DOHH2 (cell line): ENCODE results near the gene SEC61B.

Source experiments
- H3F3A ChIP-seq: fragments of 200-600 bp; sonication (generic), shearing (Covaris generic); 2 replicates; pipeline ENCODE4 v1.6.0; 2016; ENCODE audit warnings: antibody characterized with exemption, mild to moderate bottlenecking; ENCODE audit not compliant: control insufficient read depth, insufficient read depth
- H3K27ac ChIP-seq: fragments of 200-600 bp; sonication (generic); 2 replicates; pipeline ENCODE4 v1.5.1; 2014; ENCODE audit warnings: low read depth, mild to moderate bottlenecking, low read length, moderate library complexity
- H3K27me3 ChIP-seq: fragments of 200-600 bp; sonication (generic); 2 replicates; pipeline ENCODE4 v1.6.1; 2014; ENCODE audit warnings: mild to moderate bottlenecking, low read length, mixed read lengths; ENCODE audit not compliant: control insufficient read depth
- H3K36me3 ChIP-seq: fragments of 200-600 bp; sonication (generic); 2 replicates; pipeline ENCODE4 v1.6.1; 2014; ENCODE audit warnings: mild to moderate bottlenecking, low read length, moderate library complexity, mixed read lengths; ENCODE audit not compliant: control insufficient read depth
- H3K4me1 ChIP-seq: fragments of 200-600 bp; sonication (generic); 2 replicates; pipeline ENCODE4 v1.6.1; 2014; ENCODE audit warnings: mild to moderate bottlenecking, low read length, mixed read lengths; ENCODE audit not compliant: control insufficient read depth
- H3K4me2 ChIP-seq: fragments of 200-600 bp; sonication (generic); 2 replicates; pipeline ENCODE4 v1.6.0; 2014; ENCODE audit warnings: mild to moderate bottlenecking, low read length, moderate library complexity
- H3K4me3 ChIP-seq: fragments of 200-600 bp; sonication (generic); 2 replicates; pipeline ENCODE4 v1.5.1; 2014; ENCODE audit warnings: mild to moderate bottlenecking, low read length, mixed read lengths
- H3K79me2 ChIP-seq: fragments of 200-600 bp; sonication (generic); 2 replicates; pipeline ENCODE4 v1.6.1; 2014; ENCODE audit warnings: mild to moderate bottlenecking, low read length, mixed read lengths; ENCODE audit not compliant: control insufficient read depth
- H3K9me2 ChIP-seq: fragments of 200-600 bp; sonication (generic); replicated peaks from 2 replicates; pipeline ENCODE4 v1.6.1; 2014; ENCODE audit warnings: mild to moderate bottlenecking, low read length, mixed read lengths; ENCODE audit not compliant: control insufficient read depth
- H3K9me3 ChIP-seq: fragments of 200-600 bp; sonication (generic); 2 replicates; pipeline ENCODE4 v1.6.1; 2014; ENCODE audit warnings: antibody characterized with exemption, low read length, mixed read lengths; ENCODE audit not compliant: control insufficient read depth, insufficient read depth
- H4K20me1 ChIP-seq: fragments of 200-600 bp; sonication (generic); 2 replicates; pipeline ENCODE4 v1.6.0; 2014; ENCODE audit warnings: low read depth, mild to moderate bottlenecking, antibody characterized with exemption, low read length, moderate library complexity; ENCODE audit not compliant: control insufficient read depth, insufficient read depth
- CTCF ChIP-seq: fragments of 200-600 bp; sonication (generic); IDR thresholded peaks from one replicate; pipeline ENCODE4 v1.5.1; 2014; ENCODE audit warnings: antibody characterized with exemption, mild to moderate bottlenecking, low read depth, low read length; ENCODE audit not compliant: poor library complexity, severe bottlenecking
- EZH2phosphoT487 ChIP-seq: fragments of 200-600 bp; sonication (generic); IDR thresholded peaks from 2 replicates; pipeline ENCODE4 v1.6.1; 2017; ENCODE audit warnings: borderline replicate concordance, mild to moderate bottlenecking, antibody characterized with exemption, low read length, moderate library complexity, mixed read lengths

Gene SEC61B

GRCh38 chr9:99201603-99202002 is 20.5 kb upstream of the SEC61B start:
- Histone ChIP-seq H3K36me3 (no peaks in the 10 kb centered on the region), H3K4me2 (no peak overlapping the region), H3K4me1 (peaks cover 7% of the 10 kb centered on the region), H4K20me1 (no peaks in the 10 kb centered on the region), H3K27ac (no peak overlapping the region), H3F3A (no peaks in the 10 kb centered on the region), H3K27me3 (no peaks in the 10 kb centered on the region; the same call in 1 of the 2 replicates), H3K9me3 (no peaks in the 10 kb centered on the region), H3K4me3 (no peak overlapping the region), H3K9me2 (no peaks in the 10 kb centered on the region), H3K79me2 (no peaks in the 10 kb centered on the region)
- TF ChIP-seq EZH2phosphoT487, result no peak
- TF ChIP-seq CTCF, result no peak

GRCh38 chr9:99210572-99210971 is 11.5 kb upstream of the SEC61B start:
- no peaks in the 10 kb centered on the region for H4K20me1 ChIP-seq
- H3K4me3 ChIP-seq, result no peak overlapping the region
- TF ChIP-seq EZH2phosphoT487 (no peak), CTCF (no peak)
- peaks cover 6% of the 10 kb centered on the region; the same call in 1 of the 2 replicates for H3K36me3 ChIP-seq
- no peaks in the 10 kb centered on the region for H3F3A ChIP-seq
- H3K79me2 ChIP-seq, result peaks cover 5% of the 10 kb centered on the region; the same call in 1 of the 2 replicates
- no peak overlapping the region for H3K27ac ChIP-seq
- 0 out of 2 replicates have a peak, but pooled peaks cover 3% of the 10 kb centered on the region for H3K27me3 ChIP-seq
- H3K9me2 ChIP-seq, result no peaks in the 10 kb centered on the region
- H3K4me2 ChIP-seq, result no peak overlapping the region
- H3K4me1 ChIP-seq, result 0 out of 2 replicates have a peak, but pooled peaks cover 3% of the 10 kb centered on the region
- H3K9me3 ChIP-seq, result no peaks in the 10 kb centered on the region

- H3K4me2 ChIP-seq, result no peak overlapping the region
- no peak overlapping the region for H3K27ac ChIP-seq
- peaks cover 13% of the 10 kb centered on the region for H3K36me3 ChIP-seq
- H3K4me3 ChIP-seq, result no peak overlapping the region
- TF ChIP-seq CTCF (no peak), EZH2phosphoT487 (no peak)
- H3K79me2 ChIP-seq, result peaks cover 13% of the 10 kb centered on the region
- no peaks in the 10 kb centered on the region for H4K20me1 ChIP-seq
- no peaks in the 10 kb centered on the region for H3F3A ChIP-seq
- 0 out of 2 replicates have a peak, but pooled peaks cover 3% of the 10 kb centered on the region for H3K4me1 ChIP-seq
- H3K27me3 ChIP-seq, result 0 out of 2 replicates have a peak, but pooled peaks cover 3% of the 10 kb centered on the region
- H3K9me3 ChIP-seq, result no peaks in the 10 kb centered on the region
- H3K9me2 ChIP-seq, result no peaks in the 10 kb centered on the region
Observed at GRCh38 chr9:99211746-99212145, 10.3 kb upstream of the SEC61B start.
